Activated CD4-positive, alpha-beta T cell treated with anti-CD3 and anti-CD28 coated beads, Interleukin-2, amount 10 ng/mL, durations not matched to agents 24 days and 14 days (primary cell): ENCODE measurements around the gene ARHGEF17. TPM values are rescaled to one million over a fixed set of nuclear protein-coding genes. Genes with fewer than 3 reads are reported as not detected.
A peak's percentile ranks its signal among the peaks of the same experiment; 100 is the strongest.

Source experiments
- DNase-seq: peaks from one replicate; pipeline ENCODE4 v3.0.0; 2022
- H3K27ac Mint-ChIP-seq: one replicate; pipeline ENCODE4 v1.8.0; 2022; ENCODE audit warnings: mild to moderate bottlenecking, mixed read lengths
- H3K27me3 Mint-ChIP-seq: one replicate; pipeline ENCODE4 v1.8.0; 2022; ENCODE audit warnings: mixed read lengths
- H3K36me3 Mint-ChIP-seq: one replicate; pipeline ENCODE4 v1.8.0; 2022; ENCODE audit warnings: low read depth, mild to moderate bottlenecking, mixed read lengths
- H3K4me1 Mint-ChIP-seq: one replicate; pipeline ENCODE4 v1.8.0; 2021; ENCODE audit warnings: mixed read lengths
- H3K4me3 Mint-ChIP-seq: one replicate; pipeline ENCODE4 v1.8.0; 2022; ENCODE audit warnings: mild to moderate bottlenecking, moderate library complexity, mixed read lengths
- H3K9me3 Mint-ChIP-seq: one replicate; pipeline ENCODE4 v1.8.0; 2021; ENCODE audit warnings: mixed read lengths
- intact Hi-C: fragments of 100-400 bp; cut with micrococcal nuclease; formaldehyde crosslinking; loops from one replicate; pipeline ENCODE4 v1.15.1; 2023
- total RNA-seq: library from RNA; stranded (reverse); gene quantifications from 2 replicates; pipeline ENCODE4 v1.2.3, GENCODE V29; 2022

Gene ARHGEF17
- total RNA-seq, 1 donor from 2014 or later: not detected

- Mint-ChIP-seq H3K9me3 (no peaks in the 10 kb centered on the region), H3K36me3 (no peaks in the 10 kb centered on the region), H3K4me1 (peaks cover 7% of the 10 kb centered on the region), H3K4me3 (no peak overlapping the region), H3K27ac (no peak overlapping the region), H3K27me3 (peaks cover 7% of the 10 kb centered on the region)
- no peak for DNase-seq
- intact Hi-C loops: no loop called here
Measured at GRCh38 chr11:73281201-73281741, 26.8 kb upstream of the ARHGEF17 start.

GRCh38 chr11:73281796-73282660 is 26.0 kb upstream of the ARHGEF17 start:
- no peaks in the 10 kb centered on the region for H3K36me3 Mint-ChIP-seq
- H3K4me3 Mint-ChIP-seq: no peak overlapping the region
- intact Hi-C loops: no loop called here
- DNase-seq: no peak
- H3K4me1 Mint-ChIP-seq: peaks cover 8% of the 10 kb centered on the region
- no peak overlapping the region for H3K27ac Mint-ChIP-seq
- H3K27me3 Mint-ChIP-seq: peaks cover 2% of the 10 kb centered on the region
- H3K9me3 Mint-ChIP-seq: no peaks in the 10 kb centered on the region

- Mint-ChIP-seq H3K36me3 (no peaks in the 10 kb centered on the region), H3K27ac (no peak overlapping the region), H3K27me3 (no peaks in the 10 kb centered on the region), H3K9me3 (no peaks in the 10 kb centered on the region), H3K4me3 (no peak overlapping the region), H3K4me1 (peaks cover 18% of the 10 kb centered on the region)
- DNase-seq: no peak
- intact Hi-C loops: no loop called here
Measured at GRCh38 chr11:73283276-73284000, 24.6 kb upstream of the ARHGEF17 start.

- no peaks in the 10 kb centered on the region for H3K36me3 Mint-ChIP-seq
- DNase-seq: no peak
- no peaks in the 10 kb centered on the region for H3K27me3 Mint-ChIP-seq
- no peaks in the 10 kb centered on the region for H3K9me3 Mint-ChIP-seq
- H3K4me1 Mint-ChIP-seq: peaks cover 23% of the 10 kb centered on the region
- no peak overlapping the region for H3K27ac Mint-ChIP-seq
- intact Hi-C loops: no loop called here
- no peak overlapping the region for H3K4me3 Mint-ChIP-seq
Measured at GRCh38 chr11:73284106-73284505, 24.0 kb upstream of the ARHGEF17 start.

GRCh38 chr11:73285721-73286120 is 22.4 kb upstream of the ARHGEF17 start:
- Mint-ChIP-seq H3K4me3 (no peak overlapping the region), H3K36me3 (no peaks in the 10 kb centered on the region), H3K4me1 (peaks cover 24% of the 10 kb centered on the region), H3K27ac (no peak overlapping the region), H3K27me3 (no peaks in the 10 kb centered on the region), H3K9me3 (no peaks in the 10 kb centered on the region)
- intact Hi-C loops: no loop called here
- no peak for DNase-seq

GRCh38 chr11:73286240-73286810 is 21.8 kb upstream of the ARHGEF17 start:
- Mint-ChIP-seq H3K27ac (no peak overlapping the region), H3K4me3 (no peak overlapping the region), H3K27me3 (no peaks in the 10 kb centered on the region), H3K4me1 (peaks cover 22% of the 10 kb centered on the region), H3K9me3 (no peaks in the 10 kb centered on the region), H3K36me3 (no peaks in the 10 kb centered on the region)
- intact Hi-C loops: no loop called here
- DNase-seq: no peak

GRCh38 chr11:73287400-73288101 is 20.5 kb upstream of the ARHGEF17 start:
- peaks cover 2% of the 10 kb centered on the region for H3K27me3 Mint-ChIP-seq
- H3K4me1 Mint-ChIP-seq: peaks cover 20% of the 10 kb centered on the region
- intact Hi-C loops: no loop called here
- no peak for DNase-seq
- H3K9me3 Mint-ChIP-seq: no peaks in the 10 kb centered on the region
- H3K27ac Mint-ChIP-seq: no peak overlapping the region
- no peak overlapping the region for H3K4me3 Mint-ChIP-seq
- no peaks in the 10 kb centered on the region for H3K36me3 Mint-ChIP-seq

- Mint-ChIP-seq H3K4me3 (no peak overlapping the region), H3K4me1 (peaks cover 20% of the 10 kb centered on the region), H3K36me3 (no peaks in the 10 kb centered on the region), H3K27ac (no peak overlapping the region), H3K9me3 (no peaks in the 10 kb centered on the region), H3K27me3 (peaks cover 6% of the 10 kb centered on the region)
- DNase-seq: no peak
- intact Hi-C loops: no loop called here
Measured at GRCh38 chr11:73288192-73288872, 19.7 kb upstream of the ARHGEF17 start.

GRCh38 chr11:73288873-73289707 is 19.0 kb upstream of the ARHGEF17 start:
- Mint-ChIP-seq H3K4me3 (peak overlapping the region; percentile 34), H3K27ac (peak overlapping the region; percentile 37), H3K9me3 (no peaks in the 10 kb centered on the region), H3K27me3 (peaks cover 7% of the 10 kb centered on the region), H3K4me1 (peaks cover 20% of the 10 kb centered on the region), H3K36me3 (no peaks in the 10 kb centered on the region)
- peak; percentile 86 for DNase-seq
- intact Hi-C loops: loop anchor here (1.0 kb wide), 1 partner anchor 104 kb away; no protein-coding TSS in a partner anchor

GRCh38 chr11:73290536-73290935 is 17.5 kb upstream of the ARHGEF17 start:
- Mint-ChIP-seq H3K9me3 (no peaks in the 10 kb centered on the region), H3K4me1 (peaks cover 22% of the 10 kb centered on the region), H3K36me3 (no peaks in the 10 kb centered on the region), H3K4me3 (no peak overlapping the region), H3K27me3 (peaks cover 10% of the 10 kb centered on the region), H3K27ac (no peak overlapping the region)
- no peak for DNase-seq
- intact Hi-C loops: no loop called here

GRCh38 chr11:73291196-73291595 is 16.9 kb upstream of the ARHGEF17 start:
- Mint-ChIP-seq H3K27ac (no peak overlapping the region), H3K27me3 (peaks cover 10% of the 10 kb centered on the region), H3K4me3 (no peak overlapping the region), H3K9me3 (no peaks in the 10 kb centered on the region), H3K36me3 (no peaks in the 10 kb centered on the region), H3K4me1 (peaks cover 22% of the 10 kb centered on the region)
- intact Hi-C loops: no loop called here
- no peak for DNase-seq

- DNase-seq: no peak
- H3K27ac Mint-ChIP-seq: no peak overlapping the region
- peaks cover 10% of the 10 kb centered on the region for H3K27me3 Mint-ChIP-seq
- intact Hi-C loops: no loop called here
- H3K36me3 Mint-ChIP-seq: no peaks in the 10 kb centered on the region
- H3K9me3 Mint-ChIP-seq: no peaks in the 10 kb centered on the region
- peaks cover 22% of the 10 kb centered on the region for H3K4me1 Mint-ChIP-seq
- no peak overlapping the region for H3K4me3 Mint-ChIP-seq
Measured at GRCh38 chr11:73291781-73292524, 16.1 kb upstream of the ARHGEF17 start.
